ENCODE data around the gene ERBB2. TPM values are rescaled to one million over a fixed set of nuclear protein-coding genes. Genes with fewer than 3 reads are reported as not detected.
"Not testable (repeated sequence)": the region's sequence is repeated elsewhere in the genome, so short reads cannot be mapped to it uniquely, and the experiment has no call there.

ERBB2 gene
- total RNA-seq, 4 donors from 2014 or later = 75.2 to 170 (median 86.5) TPM

DNA sequence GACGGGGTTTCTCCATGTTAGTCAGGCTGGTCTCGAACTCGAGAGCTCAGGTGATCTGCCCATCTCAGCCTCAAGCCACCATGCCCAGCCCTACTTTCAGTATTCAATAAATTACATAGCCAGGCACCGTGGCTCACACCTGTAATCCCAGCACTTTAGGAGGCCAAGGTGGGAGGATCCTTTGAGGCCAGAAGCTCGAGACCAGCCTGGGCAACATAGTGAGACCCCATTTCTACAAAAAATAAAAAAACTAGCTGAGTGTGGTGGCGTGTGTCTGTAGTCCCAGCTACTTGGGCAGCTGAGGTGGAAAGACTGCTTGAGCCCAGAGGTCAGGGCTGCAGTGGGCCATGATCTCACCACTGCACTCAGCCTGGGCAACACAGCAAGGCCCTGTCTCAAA is 22.2 kb downstream of the ERBB2 start:
- no peak overlapping the region for H3K27ac ChIP-seq
- no peak for DNase-seq
- no peaks in the 10 kb centered on the region for H3K27me3 ChIP-seq
- no peak overlapping the region for H3K4me3 ChIP-seq
- WGBS, 2 donors = 86 to 96% methylated on average over 4 to 6 of the region's 6 CpGs
- H3K4me1 ChIP-seq = peaks cover 0 to 31% (median 3%) of the 10 kb centered on the region in 3 donors
- peaks cover 16 to 99% (median 17%) of the 10 kb centered on the region in 3 donors for H3K36me3 ChIP-seq
- TF ChIP-seq CTCF (IDR thresholded peaks at IDR 0.05) (no peak), POLR2A (IDR thresholded peaks at IDR 0.05) (no peak)
- intact Hi-C loops (cut with DNase I) = no loop called here
- no peaks in the 10 kb centered on the region for H3K9me3 ChIP-seq

- intact Hi-C loops (cut with DNase I) = no loop called here
- no peaks in the 10 kb centered on the region for H3K27me3 ChIP-seq
- DNase-seq = no peak
- no peak overlapping the region for H3K4me3 ChIP-seq
- H3K27ac ChIP-seq = peak overlapping the region in 2 of 4 donors; percentile 30 to 48
- peaks cover 16 to 99% (median 22%) of the 10 kb centered on the region in 3 donors for H3K36me3 ChIP-seq
- H3K9me3 ChIP-seq = no peaks in the 10 kb centered on the region
- 82 to 96% methylated on average over 4 to 16 of the region's 34 CpGs for WGBS, 2 donors
- TF ChIP-seq POLR2A (IDR thresholded peaks at IDR 0.05) = no peak
- TF ChIP-seq CTCF (IDR thresholded peaks at IDR 0.05) = no peak
- H3K4me1 ChIP-seq = peaks cover 0 to 35% (median 0%) of the 10 kb centered on the region in 3 donors
Observed at GRCh38 chr17:39722965-39723848, 23.3 kb downstream of the ERBB2 start.

GRCh38 chr17:39724731-39725130 is 24.9 kb downstream of the ERBB2 start:
- H3K9me3 ChIP-seq = no peaks in the 10 kb centered on the region
- 94% methylated on average over 5 of the region's 13 CpGs; no CpG with 5 or more reads in 1 of the 2 donors for WGBS, 2 donors
- no peaks in the 10 kb centered on the region for H3K27me3 ChIP-seq
- no peak for DNase-seq
- no peak for TF ChIP-seq POLR2A (IDR thresholded peaks at IDR 0.05)
- TF ChIP-seq CTCF (IDR thresholded peaks at IDR 0.05) = no peak
- H3K36me3 ChIP-seq = peaks cover 16 to 96% (median 27%) of the 10 kb centered on the region in 3 donors
- no peak overlapping the region for H3K4me3 ChIP-seq
- intact Hi-C loops (cut with DNase I) = no loop called here
- H3K27ac ChIP-seq = no peak overlapping the region
- H3K4me1 ChIP-seq = peaks cover 8 to 37% (median 9%) of the 10 kb centered on the region in 3 donors

GRCh38 chr17:39725923-39726322 is 26.1 kb downstream of the ERBB2 start:
- H3K27ac ChIP-seq; H3K27me3 ChIP-seq; DNase-seq; H3K4me3 ChIP-seq; H3K9me3 ChIP-seq; intact Hi-C loops (cut with DNase I): not testable (repeated sequence)
- Histone ChIP-seq H3K36me3 (peaks cover 11 to 84% (median 27%) of the 10 kb centered on the region in 3 donors), H3K4me1 (peaks cover 11 to 46% (median 12%) of the 10 kb centered on the region in 3 donors)
- 100% methylated on average over 1 of the region's 1 CpG for WGBS, 2 donors

- Histone ChIP-seq H3K27me3 (no peaks in the 10 kb centered on the region), H3K4me1 (peaks cover 11 to 48% (median 15%) of the 10 kb centered on the region in 3 donors), H3K9me3 (no peaks in the 10 kb centered on the region), H3K36me3 (peaks cover 11 to 77% (median 27%) of the 10 kb centered on the region in 3 donors), H3K4me3 (no peak overlapping the region), H3K27ac (no peak overlapping the region)
- 94 to 100% methylated on average over 2 to 5 of the region's 9 CpGs for WGBS, 2 donors
- DNase-seq = no peak
- TF ChIP-seq CTCF (IDR thresholded peaks at IDR 0.05) (no peak), POLR2A (IDR thresholded peaks at IDR 0.05) (no peak)
- intact Hi-C loops (cut with DNase I) = no loop called here
Observed at GRCh38 chr17:39726617-39727016, 26.8 kb downstream of the ERBB2 start.
